ACC112 (cell line): ENCODE measurements around the gene NAALADL2.
A peak's percentile ranks its signal among the peaks of the same experiment; 100 is the strongest.

Experiments used
- H2AFZ ChIP-seq: fragments of 200-600 bp; sonication (generic); one replicate; pipeline ENCODE4 v1.6.0; 2017; ENCODE audit warnings: antibody characterized with exemption, low read length; ENCODE audit not compliant: unreplicated experiment
- H3K27ac ChIP-seq: fragments of 200-600 bp; sonication (generic); 2 replicates; pipeline ENCODE4 v1.5.1; 2014; ENCODE audit warnings: low read depth, mild to moderate bottlenecking, antibody characterized with exemption, low read length, moderate library complexity
- H3K27me3 ChIP-seq: fragments of 200-600 bp; sonication (generic); 2 replicates; pipeline ENCODE4 v1.6.1; 2014; ENCODE audit warnings: mild to moderate bottlenecking, antibody characterized with exemption, low read length, moderate library complexity, mixed read lengths; ENCODE audit not compliant: insufficient read depth
- H3K36me3 ChIP-seq: fragments of 200-600 bp; sonication (generic); 2 replicates; pipeline ENCODE4 v1.6.1; 2016; ENCODE audit warnings: mild to moderate bottlenecking, antibody characterized with exemption, low read length, moderate library complexity, mixed read lengths; ENCODE audit not compliant: insufficient read depth
- H3K4me1 ChIP-seq: fragments of 200-600 bp; sonication (generic); one replicate; pipeline ENCODE4 v1.6.1; 2016; ENCODE audit warnings: low read length, mixed read lengths; ENCODE audit not compliant: insufficient read depth, unreplicated experiment, control insufficient read depth
- H3K4me3 ChIP-seq: fragments of 200-600 bp; sonication (generic); 2 replicates; pipeline ENCODE4 v1.5.1; 2014; ENCODE audit warnings: mild to moderate bottlenecking, low read depth, low read length
- H3K79me2 ChIP-seq: fragments of 200-600 bp; sonication (generic); one replicate; pipeline ENCODE4 v1.6.0; 2016; ENCODE audit warnings: low read length; ENCODE audit not compliant: control insufficient read depth, unreplicated experiment, insufficient read depth

Gene NAALADL2

GRCh38 chr3:175486255-175486654 lies 627.1 kb downstream of the NAALADL2 start:
- H3K36me3 ChIP-seq = no peaks in the 10 kb centered on the region
- no peaks in the 10 kb centered on the region for H3K79me2 ChIP-seq
- no peak overlapping the region for H3K4me3 ChIP-seq
- no peak overlapping the region for H3K27ac ChIP-seq
- H2AFZ ChIP-seq = no peak overlapping the region
- no peaks in the 10 kb centered on the region for H3K4me1 ChIP-seq
- H3K27me3 ChIP-seq = no peaks in the 10 kb centered on the region

- no peaks in the 10 kb centered on the region for H3K4me1 ChIP-seq
- H3K79me2 ChIP-seq = no peaks in the 10 kb centered on the region
- no peak overlapping the region for H3K27ac ChIP-seq
- H3K36me3 ChIP-seq = no peaks in the 10 kb centered on the region
- H3K4me3 ChIP-seq = no peak overlapping the region
- H2AFZ ChIP-seq = no peak overlapping the region
- H3K27me3 ChIP-seq = no peaks in the 10 kb centered on the region
These were observed 630.3 kb downstream of the NAALADL2 start for GRCh38 chr3:175489406-175489805.

- Histone ChIP-seq H3K4me1 (no peaks in the 10 kb centered on the region), H3K79me2 (no peaks in the 10 kb centered on the region), H3K4me3 (no peak overlapping the region), H3K27ac (no peak overlapping the region), H3K27me3 (no peaks in the 10 kb centered on the region), H3K36me3 (no peaks in the 10 kb centered on the region), H2AFZ (peak overlapping the region; percentile 62)
These were observed 634.2 kb downstream of the NAALADL2 start for GRCh38 chr3:175493301-175493700.

- Histone ChIP-seq H3K4me1 (peaks cover 5% of the 10 kb centered on the region), H2AFZ (no peak overlapping the region), H3K36me3 (no peaks in the 10 kb centered on the region), H3K27ac (no peak overlapping the region), H3K4me3 (no peak overlapping the region), H3K27me3 (no peaks in the 10 kb centered on the region), H3K79me2 (no peaks in the 10 kb centered on the region)
These were observed 636.2 kb downstream of the NAALADL2 start for GRCh38 chr3:175495331-175495730.

- Histone ChIP-seq H2AFZ (no peak overlapping the region), H3K79me2 (no peaks in the 10 kb centered on the region)
These were observed 643.0 kb downstream of the NAALADL2 start for GRCh38 chr3:175502155-175502554.

GRCh38 chr3:175511219-175511785 lies 652.2 kb downstream of the NAALADL2 start:
- H3K4me3 ChIP-seq = no peak overlapping the region
- H3K79me2 ChIP-seq = no peaks in the 10 kb centered on the region
- no peaks in the 10 kb centered on the region for H3K36me3 ChIP-seq
- H3K4me1 ChIP-seq = no peaks in the 10 kb centered on the region
- H3K27ac ChIP-seq = no peak overlapping the region
- no peak overlapping the region for H2AFZ ChIP-seq
- H3K27me3 ChIP-seq = no peaks in the 10 kb centered on the region

More at GRCh38 chr3:175502155-175502554, 643.0 kb downstream of the NAALADL2 start:
- H3K4me3 ChIP-seq = no peak overlapping the region
- H3K27ac ChIP-seq = no peak overlapping the region
- no peaks in the 10 kb centered on the region for H3K27me3 ChIP-seq
- peaks cover 5% of the 10 kb centered on the region for H3K4me1 ChIP-seq
- H3K36me3 ChIP-seq = no peaks in the 10 kb centered on the region

- H2AFZ ChIP-seq = no peak overlapping the region
- no peaks in the 10 kb centered on the region for H3K79me2 ChIP-seq
- H3K36me3 ChIP-seq = no peaks in the 10 kb centered on the region
These were observed 653.6 kb downstream of the NAALADL2 start for GRCh38 chr3:175512700-175513099.

GRCh38 chr3:175518459-175518858 lies 659.3 kb downstream of the NAALADL2 start:
- H3K36me3 ChIP-seq = no peaks in the 10 kb centered on the region
- H3K4me1 ChIP-seq = no peaks in the 10 kb centered on the region
- H3K79me2 ChIP-seq = no peaks in the 10 kb centered on the region
- H3K27ac ChIP-seq = no peak overlapping the region
- no peaks in the 10 kb centered on the region for H3K27me3 ChIP-seq
- no peak overlapping the region for H3K4me3 ChIP-seq
- H2AFZ ChIP-seq = no peak overlapping the region

More at GRCh38 chr3:175512700-175513099, 653.6 kb downstream of the NAALADL2 start:
- no peak overlapping the region for H3K27ac ChIP-seq
- no peaks in the 10 kb centered on the region for H3K27me3 ChIP-seq
- H3K4me3 ChIP-seq = no peak overlapping the region
- H3K4me1 ChIP-seq = no peaks in the 10 kb centered on the region

- Histone ChIP-seq H3K4me3 (no peak overlapping the region), H3K36me3 (no peaks in the 10 kb centered on the region), H3K27me3 (no peaks in the 10 kb centered on the region), H3K27ac (no peak overlapping the region), H2AFZ (no peak overlapping the region), H3K79me2 (no peaks in the 10 kb centered on the region), H3K4me1 (peaks cover 4% of the 10 kb centered on the region)
These were observed 662.3 kb downstream of the NAALADL2 start for GRCh38 chr3:175521406-175521805.

- Histone ChIP-seq H3K4me1 (peaks cover 8% of the 10 kb centered on the region), H2AFZ (peak overlapping the region; percentile 99), H3K79me2 (no peaks in the 10 kb centered on the region), H3K27me3 (no peaks in the 10 kb centered on the region), H3K27ac (no peak overlapping the region), H3K36me3 (no peaks in the 10 kb centered on the region), H3K4me3 (peak overlapping the region; percentile 88)
These were observed 667.1 kb downstream of the NAALADL2 start for GRCh38 chr3:175526191-175526590.

GRCh38 chr3:175526609-175527280 lies 667.6 kb downstream of the NAALADL2 start:
- no peak overlapping the region for H3K27ac ChIP-seq
- H3K79me2 ChIP-seq = no peaks in the 10 kb centered on the region
- peaks cover 8% of the 10 kb centered on the region for H3K4me1 ChIP-seq
- H3K4me3 ChIP-seq = peak overlapping the region; percentile 88
- H3K36me3 ChIP-seq = no peaks in the 10 kb centered on the region
- peak overlapping the region; percentile 99 for H2AFZ ChIP-seq
- no peaks in the 10 kb centered on the region for H3K27me3 ChIP-seq
